IMR-90 (cell line): ENCODE data around the gene ADAMTS16. TPM values are rescaled to one million over a fixed set of nuclear protein-coding genes. Genes with fewer than 3 reads are reported as not detected.

Experiments used
- ATAC-seq: fragments of 200-7000 bp; cut with Tn5 transposase; 2 replicates; pipeline ENCODE4 v1.9.1; 2020; ENCODE audit warnings: low read depth, mild to moderate bottlenecking, moderate library complexity
- BruUV-seq: library from RNA; stranded (reverse); fragments of 400-500 nt; replicated peaks from 2 replicates; lab custom pipeline; 2021; lab: Mats Ljungman, UMichigan
- CTCF ChIA-PET: fragments of 300-600 bp; formaldehyde crosslinking; extraction: SDS; loops from one replicate; lab custom pipeline; 2021; ENCODE audit warnings: antibody characterized with exemption; lab: Yijun Ruan, JAX
- POLR2A ChIA-PET: fragments of 300-600 bp; sonication (Branson Sonifier 250); formaldehyde crosslinking; loops from one replicate; lab custom pipeline; 2022; ENCODE audit warnings: antibody characterized with exemption; ENCODE audit not compliant: unreplicated experiment; lab: Charles Lee
- DNase-seq: peaks from one replicate; pipeline ENCODE4 v3.0.0; 2013
- H2AFZ ChIP-seq: replicated peaks from 2 replicates; pipeline ENCODE3; 2013; ENCODE audit warnings: low read length, mild to moderate bottlenecking; ENCODE audit not compliant: poor library complexity
- H2AK5ac ChIP-seq: 2 replicates; pipeline ENCODE4 v1.6.1; 2013; ENCODE audit warnings: low read depth, low read length, inconsistent platforms
- H2AK9ac ChIP-seq: replicated peaks from 2 replicates; pipeline ENCODE3; 2013; ENCODE audit warnings: mild to moderate bottlenecking, low read depth, low read length, moderate library complexity; ENCODE audit not compliant: poor library complexity
- H2BK120ac ChIP-seq: 2 replicates; pipeline ENCODE4 v1.6.1; 2013; ENCODE audit warnings: low read depth, low read length, inconsistent platforms
- H2BK15ac ChIP-seq: 3 replicates; pipeline ENCODE4 v1.6.1; 2013; ENCODE audit warnings: low read depth, low read length, inconsistent platforms
- H2BK20ac ChIP-seq: 2 replicates; pipeline ENCODE4 v1.6.1; 2013; ENCODE audit warnings: low read depth, mild to moderate bottlenecking, inconsistent platforms, low read length, moderate library complexity
- H2BK5ac ChIP-seq: 2 replicates; pipeline ENCODE4 v1.6.1; 2013; ENCODE audit warnings: mild to moderate bottlenecking, low read depth, low read length, inconsistent platforms; ENCODE audit not compliant: poor library complexity, severe bottlenecking
- H3K14ac ChIP-seq: replicated peaks from 2 replicates; pipeline ENCODE4 v1.6.1; 2013; ENCODE audit warnings: low read depth, low read length, inconsistent platforms
- H3K18ac ChIP-seq: 2 replicates; pipeline ENCODE4 v1.6.1; 2013; ENCODE audit warnings: low read depth, low read length, control low read depth
- H3K23ac ChIP-seq: 2 replicates; pipeline ENCODE4 v1.6.1; 2013; ENCODE audit warnings: low read depth, low read length, inconsistent platforms
- H3K27ac ChIP-seq: 2 replicates; pipeline ENCODE4 v1.5.1; 2013; ENCODE audit warnings: mild to moderate bottlenecking, control low read depth, low read length; ENCODE audit not compliant: insufficient read depth
- H3K27me3 ChIP-seq: 2 replicates; pipeline ENCODE4 v1.6.1; 2013; ENCODE audit warnings: low read length; ENCODE audit not compliant: control insufficient read depth, insufficient read depth
- H3K36me3 ChIP-seq: 2 replicates; pipeline ENCODE4 v1.6.1; 2013; ENCODE audit warnings: low read length, mixed read lengths; ENCODE audit not compliant: control insufficient read depth, insufficient read depth
- H3K4ac ChIP-seq: 2 replicates; pipeline ENCODE4 v1.6.1; 2013; ENCODE audit warnings: low read depth, low read length, inconsistent platforms
- H3K4me1 ChIP-seq: 2 replicates; pipeline ENCODE4 v1.6.1; 2013; ENCODE audit warnings: low read length, mixed read lengths; ENCODE audit not compliant: control insufficient read depth, insufficient read depth
- H3K4me2 ChIP-seq: 2 replicates; pipeline ENCODE4 v1.6.1; 2013; ENCODE audit warnings: low read depth, mild to moderate bottlenecking, control low read depth, low read length, moderate library complexity
- H3K4me3 ChIP-seq: 2 replicates; pipeline ENCODE4 v1.5.1; 2013; ENCODE audit warnings: low read depth, mild to moderate bottlenecking, control low read depth, low read length, moderate library complexity; ENCODE audit not compliant: insufficient read depth
- H3K56ac ChIP-seq: 2 replicates; pipeline ENCODE4 v1.6.1; 2013; ENCODE audit warnings: low read length, inconsistent platforms; ENCODE audit not compliant: insufficient read depth; ENCODE audit errors: extremely low read depth
- H3K79me1 ChIP-seq, 2 experiments: 2 replicates each; pipeline ENCODE4 v1.6.1; 2013; ENCODE audit warnings: low read length in 2 of 2, inconsistent platforms in 1 of 2, low read depth in 1 of 2
- H3K9ac ChIP-seq: 2 replicates; pipeline ENCODE4 v1.6.1; 2013; ENCODE audit warnings: low read depth, low read length, control low read depth
- H3K9me1 ChIP-seq: 2 replicates; pipeline ENCODE4 v1.6.1; 2013; ENCODE audit warnings: low read length, inconsistent platforms; ENCODE audit not compliant: insufficient read depth
- H3K9me3 ChIP-seq: 2 replicates; pipeline ENCODE4 v1.6.1; 2013; ENCODE audit warnings: low read length; ENCODE audit not compliant: control insufficient read depth, insufficient read depth
- H4K20me1 ChIP-seq: 2 replicates; pipeline ENCODE4 v1.6.1; 2013; ENCODE audit warnings: low read length, inconsistent platforms; ENCODE audit not compliant: insufficient read depth
- H4K5ac ChIP-seq: 2 replicates; pipeline ENCODE4 v1.6.1; 2013; ENCODE audit warnings: mild to moderate bottlenecking, low read depth, low read length, control low read depth
- H4K8ac ChIP-seq, 2 experiments: 2 replicates each; pipeline ENCODE4 v1.6.1; 2013; ENCODE audit warnings: low read depth in 2 of 2, low read length in 2 of 2, control low read depth in 1 of 2, inconsistent platforms in 1 of 2
- H4K91ac ChIP-seq: 2 replicates; pipeline ENCODE4 v1.6.1; 2013; ENCODE audit warnings: low read depth, low read length, inconsistent platforms; ENCODE audit not compliant: insufficient read depth
- CHD1 ChIP-seq: IDR thresholded peaks from 2 replicates; pipeline ENCODE4 v1.6.1; 2012; ENCODE audit warnings: low read depth, low read length, improper control_type of control experiment
- WGBS, 2 experiments: methylation state at CpG; one replicate each; pipeline versions ENCODE4 v1.1.5 to v1.1.7; 2013; ENCODE audit warnings: missing lambda C conversion rate in 2 of 2; ENCODE audit not compliant: insufficient read length in 1 of 2; ENCODE audit errors: extremely low coverage in 2 of 2; 5-methylcytosine and 5-hydroxymethylcytosine counted together
- dilution Hi-C: fragments of 300-500 bp; cut with HindIII; formaldehyde crosslinking; loops from one replicate; pipeline ENCODE4 v1.14.3; 2018; ENCODE audit warnings: low sequenced_read_pairs; ENCODE audit not compliant: unreplicated experiment
- in situ Hi-C: fragments of 300-500 bp; cut with MboI; formaldehyde crosslinking; loops from 3 replicates; pipeline ENCODE4 v1.14.3; 2019; ENCODE audit warnings: low sequenced_read_pairs, inconsistent platforms, mixed read lengths
- intact Hi-C: fragments of 100-400 bp; cut with micrococcal nuclease; formaldehyde crosslinking; loops from 2 replicates; pipeline ENCODE4 v1.10.0; 2022
- polyA plus RNA-seq, 3 experiments: library from polyadenylated mRNA; depleted of rRNA; stranded (reverse); fragments of >200 nt; gene quantifications; 2 replicates each; pipeline ENCODE4 v1.2.3, GENCODE V29; 2012; ENCODE audit warnings: low replicate concordance in 1 of 3
- total RNA-seq: library from RNA; depleted of rRNA; stranded (reverse); fragments of >200 nt; gene quantifications from 2 replicates; pipeline ENCODE4 v1.2.3, GENCODE V29; 2012

Gene ADAMTS16
- total and polyA plus RNA-seq, 2 of the 4 experiments (the other 2 are of a cell fraction), result 0.09 to 0.18 TPM

GRCh38 chr5:5258564-5258963, 118.4 kb downstream of the ADAMTS16 start:
- Histone ChIP-seq H3K9me3 (peaks cover 13% of the 10 kb centered on the region), H3K27ac (no peak overlapping the region), H3K4ac (no peak overlapping the region), H3K23ac (no peak overlapping the region), H2BK15ac (no peak overlapping the region), H3K4me2 (no peak overlapping the region), H3K56ac (no peak overlapping the region), H3K79me1 (no peaks in the 10 kb centered on the region), H3K9ac (no peak overlapping the region), H3K14ac (no peak overlapping the region), H3K4me3 (no peak overlapping the region), H3K18ac (no peak overlapping the region), H3K9me1 (no peaks in the 10 kb centered on the region), H4K91ac (no peak overlapping the region), H4K5ac (no peak overlapping the region), H3K4me1 (no peaks in the 10 kb centered on the region), H2AK5ac (no peak overlapping the region), H3K27me3 (no peaks in the 10 kb centered on the region), H4K8ac (no peak overlapping the region), H2AFZ (no peak overlapping the region), H3K36me3 (no peaks in the 10 kb centered on the region), H2BK20ac (no peak overlapping the region), H2BK5ac (no peak overlapping the region), H2BK120ac (no peak overlapping the region), H4K20me1 (no peaks in the 10 kb centered on the region), H2AK9ac (no peak overlapping the region)
- ATAC-seq (no peak), DNase-seq (no peak)
- POLR2A ChIA-PET, result no interaction called here
- dilution Hi-C loops (no loop called here), in situ Hi-C loops (no loop called here), intact Hi-C loops (no loop called here)
- CTCF ChIA-PET, result no interaction called here
- no TSS peak for BruUV-seq
- TF ChIP-seq CHD1, result no peak
- WGBS, 2 experiments, result no CpG with 5 or more reads among the region's 1 CpG
